ENCODE measurements around the gene SLC24A3. TPM values are rescaled to one million over a fixed set of nuclear protein-coding genes. Genes with fewer than 3 reads are reported as not detected.

The SLC24A3 gene
- total RNA-seq, 1 donor from 2014 or later, result 0.96 TPM

GRCh38 chr20:19456595-19457395 lies 244.4 kb downstream of the SLC24A3 start:
- no peak for TF ChIP-seq CTCF (IDR thresholded peaks at IDR 0.05; ENCODE audit: unreplicated experiment)
- H3K27me3 Mint-ChIP-seq, result no peaks in the 10 kb centered on the region
- DNase-seq (ENCODE audit: low spot score, unreplicated experiment), result no peak
- no peak overlapping the region for H3K27ac Mint-ChIP-seq
- no peaks in the 10 kb centered on the region for H3K9me3 Mint-ChIP-seq (ENCODE audit: low read depth)
- H3K36me3 Mint-ChIP-seq (ENCODE audit: insufficient read depth), result no peaks in the 10 kb centered on the region
- no peak overlapping the region for H3K4me3 Mint-ChIP-seq (ENCODE audit: low read depth)
- H3K4me1 Mint-ChIP-seq (ENCODE audit: low read depth), result peaks cover 1% of the 10 kb centered on the region

- TF ChIP-seq CTCF (IDR thresholded peaks at IDR 0.05; ENCODE audit: unreplicated experiment), result no peak
- Mint-ChIP-seq H3K36me3 (ENCODE audit: insufficient read depth) (no peaks in the 10 kb centered on the region), H3K4me1 (ENCODE audit: low read depth) (peaks cover 1% of the 10 kb centered on the region), H3K4me3 (ENCODE audit: low read depth) (no peak overlapping the region), H3K27ac (no peak overlapping the region), H3K27me3 (no peaks in the 10 kb centered on the region), H3K9me3 (ENCODE audit: low read depth) (no peaks in the 10 kb centered on the region)
- no peak for DNase-seq (ENCODE audit: low spot score, unreplicated experiment)
Measured at GRCh38 chr20:19457611-19458010, 245.2 kb downstream of the SLC24A3 start.

- H3K9me3 Mint-ChIP-seq (ENCODE audit: low read depth), result no peaks in the 10 kb centered on the region
- DNase-seq (ENCODE audit: low spot score, unreplicated experiment), result no peak
- H3K36me3 Mint-ChIP-seq (ENCODE audit: insufficient read depth), result no peaks in the 10 kb centered on the region
- TF ChIP-seq CTCF (IDR thresholded peaks at IDR 0.05; ENCODE audit: unreplicated experiment), result no peak
- H3K4me1 Mint-ChIP-seq (ENCODE audit: low read depth), result no peaks in the 10 kb centered on the region
- H3K27me3 Mint-ChIP-seq, result no peaks in the 10 kb centered on the region
- H3K27ac Mint-ChIP-seq, result no peak overlapping the region
- no peak overlapping the region for H3K4me3 Mint-ChIP-seq (ENCODE audit: low read depth)
Measured at GRCh38 chr20:19460386-19460785, 247.9 kb downstream of the SLC24A3 start.

GRCh38 chr20:19462491-19462890 lies 250.0 kb downstream of the SLC24A3 start:
- Mint-ChIP-seq H3K4me3 (ENCODE audit: low read depth) (no peak overlapping the region), H3K9me3 (ENCODE audit: low read depth) (no peaks in the 10 kb centered on the region), H3K4me1 (ENCODE audit: low read depth) (no peaks in the 10 kb centered on the region), H3K27me3 (no peaks in the 10 kb centered on the region), H3K27ac (no peak overlapping the region), H3K36me3 (ENCODE audit: insufficient read depth) (no peaks in the 10 kb centered on the region)
- no peak for DNase-seq (ENCODE audit: low spot score, unreplicated experiment)
- no peak for TF ChIP-seq CTCF (IDR thresholded peaks at IDR 0.05; ENCODE audit: unreplicated experiment)

GRCh38 chr20:19463597-19463996 lies 251.2 kb downstream of the SLC24A3 start:
- no peaks in the 10 kb centered on the region for H3K4me1 Mint-ChIP-seq (ENCODE audit: low read depth)
- H3K27me3 Mint-ChIP-seq, result peaks cover 7% of the 10 kb centered on the region
- no peak for DNase-seq (ENCODE audit: low spot score, unreplicated experiment)
- no peaks in the 10 kb centered on the region for H3K9me3 Mint-ChIP-seq (ENCODE audit: low read depth)
- no peaks in the 10 kb centered on the region for H3K36me3 Mint-ChIP-seq (ENCODE audit: insufficient read depth)
- no peak for TF ChIP-seq CTCF (IDR thresholded peaks at IDR 0.05; ENCODE audit: unreplicated experiment)
- H3K27ac Mint-ChIP-seq, result no peak overlapping the region
- H3K4me3 Mint-ChIP-seq (ENCODE audit: low read depth), result no peak overlapping the region
